ENCODE data around the gene SLC2A8. TPM values are rescaled to one million over a fixed set of nuclear protein-coding genes. Genes with fewer than 3 reads are reported as not detected.

SLC2A8 gene
- total RNA-seq, 1 experiment from 2014 or later: 16.8 TPM

DNA sequence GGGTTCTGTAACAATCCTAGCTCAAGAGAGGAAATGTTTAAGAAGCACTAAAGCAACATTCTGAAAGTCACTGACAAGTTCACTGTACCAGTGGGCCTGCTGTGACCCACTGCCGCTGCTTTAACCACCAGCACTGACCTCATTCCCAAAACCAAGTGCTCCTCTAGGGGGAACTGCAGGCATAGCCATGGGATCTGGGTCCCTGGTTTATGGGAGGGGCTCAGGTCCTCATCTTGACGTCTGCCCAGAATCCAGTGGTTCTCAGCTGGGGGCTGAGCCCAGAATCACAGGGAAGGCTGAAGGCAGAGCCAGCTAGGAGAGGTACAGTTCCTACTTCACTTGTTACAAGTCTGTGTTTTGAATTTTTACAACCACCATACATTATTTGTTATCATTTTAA is 36.1 kb upstream of the SLC2A8 start:
- Histone ChIP-seq H3K9me3 (ENCODE audit: control insufficient read depth in 1 of 2, insufficient read depth in 1 of 2, low read depth in 1 of 2, low read length in 2 of 2) (no peaks in the 10 kb centered on the region), H4K20me1 (ENCODE audit: insufficient read depth) (no peaks in the 10 kb centered on the region), H3K79me2 (ENCODE audit: insufficient read depth, low read length) (no peaks in the 10 kb centered on the region), H3K36me3 (ENCODE audit: control insufficient read depth in 1 of 2, insufficient read depth in 2 of 2, low read length in 2 of 2) (no peaks in the 10 kb centered on the region; a peak in 1 of 4 replicates), H3K9me2 (ENCODE audit: insufficient read depth) (no peaks in the 10 kb centered on the region), H3K4me3 (replicated peaks in 1 of 2; ENCODE audit: low read depth in 1 of 2, low read length in 2 of 2) (no peak overlapping the region), H3K27me3 (ENCODE audit: insufficient read depth, low read length) (no peaks in the 10 kb centered on the region), H3K27ac (ENCODE audit: low read depth, low read length) (no peak overlapping the region), H3K4me2 (ENCODE audit: low read length) (no peak overlapping the region), H3K4me1 (ENCODE audit: control insufficient read depth in 1 of 2, insufficient read depth in 2 of 2, low read length in 2 of 2) (no peaks in the 10 kb centered on the region), H2AFZ (ENCODE audit: low read depth, low read length, poor library complexity, severe bottlenecking) (no peak overlapping the region), H3K9ac (ENCODE audit: low read length) (no peak overlapping the region)
- ATAC-seq: peak; percentile 90
- intact Hi-C loops (cut with micrococcal nuclease): no loop called here
- TF ChIP-seq EZH2phosphoT487 (IDR thresholded peaks at IDR 0.05; ENCODE audit: borderline replicate concordance): no peak
- peak; percentile 73 for TF ChIP-seq RAD21 (IDR thresholded peaks at IDR 0.05; ENCODE audit: low read depth)
- TF ChIP-seq, protein P1, sequence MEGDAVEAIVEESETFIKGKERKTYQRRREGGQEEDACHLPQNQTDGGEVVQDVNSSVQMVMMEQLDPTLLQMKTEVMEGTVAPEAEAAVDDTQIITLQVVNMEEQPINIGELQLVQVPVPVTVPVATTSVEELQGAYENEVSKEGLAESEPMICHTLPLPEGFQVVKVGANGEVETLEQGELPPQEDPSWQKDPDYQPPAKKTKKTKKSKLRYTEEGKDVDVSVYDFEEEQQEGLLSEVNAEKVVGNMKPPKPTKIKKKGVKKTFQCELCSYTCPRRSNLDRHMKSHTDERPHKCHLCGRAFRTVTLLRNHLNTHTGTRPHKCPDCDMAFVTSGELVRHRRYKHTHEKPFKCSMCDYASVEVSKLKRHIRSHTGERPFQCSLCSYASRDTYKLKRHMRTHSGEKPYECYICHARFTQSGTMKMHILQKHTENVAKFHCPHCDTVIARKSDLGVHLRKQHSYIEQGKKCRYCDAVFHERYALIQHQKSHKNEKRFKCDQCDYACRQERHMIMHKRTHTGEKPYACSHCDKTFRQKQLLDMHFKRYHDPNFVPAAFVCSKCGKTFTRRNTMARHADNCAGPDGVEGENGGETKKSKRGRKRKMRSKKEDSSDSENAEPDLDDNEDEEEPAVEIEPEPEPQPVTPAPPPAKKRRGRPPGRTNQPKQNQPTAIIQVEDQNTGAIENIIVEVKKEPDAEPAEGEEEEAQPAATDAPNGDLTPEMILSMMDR (IDR thresholded peaks at IDR 0.05 in 2 of 3, conservative IDR thresholded peaks at IDR 0.05 in 1 of 3; ENCODE audit: borderline replicate concordance in 1 of 3, insufficient read depth in 1 of 3, low read depth in 2 of 3, low read length in 2 of 3): peak; percentile 19 to 39 (median 26); a peak in 3 of 6 replicates
- ChIA-PET RAD21 (ENCODE audit: low non-redundant PET in 1 of 2, low total read pairs in 2 of 2, uncharacterized antibody in 2 of 2, unreplicated experiment in 2 of 2) (interaction anchor here in 1 of 2 experiments (0.6 kb wide), 1 partner anchor 27 kb away, joined by 3 read pairs; no protein-coding TSS in a partner anchor), CTCF (no interaction called here), POLR2A (no interaction called here)
- BruUV-seq (replicated peaks): no TSS peak
- peak; percentile 21 for DNase-seq (ENCODE audit: low read depth, low spot score)

DNA sequence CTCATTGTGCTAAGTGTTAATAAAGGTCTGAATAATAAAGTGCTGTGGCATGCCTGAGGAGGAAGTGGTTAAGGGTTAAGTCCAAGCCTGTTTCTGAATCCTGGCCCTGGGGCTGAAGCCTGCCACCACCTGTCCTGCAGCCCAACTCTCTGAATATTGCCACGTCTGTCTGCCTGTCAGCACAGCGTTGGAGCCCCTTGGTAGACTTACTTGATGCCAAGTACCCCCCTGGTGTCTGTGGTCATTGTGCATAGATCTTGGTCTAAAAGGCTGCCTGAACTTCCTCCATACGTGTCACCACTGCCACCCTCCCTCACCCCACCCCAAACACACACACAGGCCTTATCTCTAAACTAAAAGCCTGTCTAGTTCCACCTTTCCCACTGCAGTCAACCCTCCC is 35.4 kb upstream of the SLC2A8 start:
- H3K4me2 ChIP-seq (ENCODE audit: low read length): no peak overlapping the region
- BruUV-seq (replicated peaks): no TSS peak
- no peak overlapping the region for H3K4me3 ChIP-seq (replicated peaks in 1 of 2; ENCODE audit: low read depth in 1 of 2, low read length in 2 of 2)
- ChIA-PET RAD21 (ENCODE audit: low non-redundant PET in 1 of 2, low total read pairs in 2 of 2, uncharacterized antibody in 2 of 2, unreplicated experiment in 2 of 2) (interaction anchor here in 1 of 2 experiments (0.6 kb wide), 1 partner anchor 26 kb away, joined by 3 read pairs; no protein-coding TSS in a partner anchor), CTCF (no interaction called here), POLR2A (no interaction called here)
- no peaks in the 10 kb centered on the region; a peak in 1 of 4 replicates for H3K36me3 ChIP-seq (ENCODE audit: control insufficient read depth in 1 of 2, insufficient read depth in 2 of 2, low read length in 2 of 2)
- no peak overlapping the region for H3K27ac ChIP-seq (ENCODE audit: low read depth, low read length)
- no peaks in the 10 kb centered on the region for H4K20me1 ChIP-seq (ENCODE audit: insufficient read depth)
- H3K4me1 ChIP-seq (ENCODE audit: control insufficient read depth in 1 of 2, insufficient read depth in 2 of 2, low read length in 2 of 2): no peaks in the 10 kb centered on the region
- H3K9me3 ChIP-seq (ENCODE audit: control insufficient read depth in 1 of 2, insufficient read depth in 1 of 2, low read depth in 1 of 2, low read length in 2 of 2): no peaks in the 10 kb centered on the region
- no peak overlapping the region for H2AFZ ChIP-seq (ENCODE audit: low read depth, low read length, poor library complexity, severe bottlenecking)
- DNase-seq (ENCODE audit: low read depth, low spot score): no peak
- no peaks in the 10 kb centered on the region for H3K79me2 ChIP-seq (ENCODE audit: insufficient read depth, low read length)
- H3K9ac ChIP-seq (ENCODE audit: low read length): no peak overlapping the region
- no peaks in the 10 kb centered on the region for H3K9me2 ChIP-seq (ENCODE audit: insufficient read depth)
- intact Hi-C loops (cut with micrococcal nuclease): no loop called here
- ATAC-seq: no peak
- H3K27me3 ChIP-seq (ENCODE audit: insufficient read depth, low read length): no peaks in the 10 kb centered on the region
- TF ChIP-seq POLR2A (IDR thresholded peaks at IDR 0.05; ENCODE audit: borderline replicate concordance, extremely low read depth, insufficient read depth, insufficient read length): no peak
- no peak for TF ChIP-seq EZH2 (IDR thresholded peaks at IDR 0.05)
- TF ChIP-seq SP1 (IDR thresholded peaks at IDR 0.05; ENCODE audit: low read depth): no peak
- TF ChIP-seq, protein P2, sequence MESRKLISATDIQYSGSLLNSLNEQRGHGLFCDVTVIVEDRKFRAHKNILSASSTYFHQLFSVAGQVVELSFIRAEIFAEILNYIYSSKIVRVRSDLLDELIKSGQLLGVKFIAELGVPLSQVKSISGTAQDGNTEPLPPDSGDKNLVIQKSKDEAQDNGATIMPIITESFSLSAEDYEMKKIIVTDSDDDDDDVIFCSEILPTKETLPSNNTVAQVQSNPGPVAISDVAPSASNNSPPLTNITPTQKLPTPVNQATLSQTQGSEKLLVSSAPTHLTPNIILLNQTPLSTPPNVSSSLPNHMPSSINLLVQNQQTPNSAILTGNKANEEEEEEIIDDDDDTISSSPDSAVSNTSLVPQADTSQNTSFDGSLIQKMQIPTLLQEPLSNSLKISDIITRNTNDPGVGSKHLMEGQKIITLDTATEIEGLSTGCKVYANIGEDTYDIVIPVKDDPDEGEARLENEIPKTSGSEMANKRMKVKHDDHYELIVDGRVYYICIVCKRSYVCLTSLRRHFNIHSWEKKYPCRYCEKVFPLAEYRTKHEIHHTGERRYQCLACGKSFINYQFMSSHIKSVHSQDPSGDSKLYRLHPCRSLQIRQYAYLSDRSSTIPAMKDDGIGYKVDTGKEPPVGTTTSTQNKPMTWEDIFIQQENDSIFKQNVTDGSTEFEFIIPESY (IDR thresholded peaks at IDR 0.05; ENCODE audit: extremely low read depth, insufficient replicate concordance, low read length): no peak
- TF ChIP-seq, protein P3, sequence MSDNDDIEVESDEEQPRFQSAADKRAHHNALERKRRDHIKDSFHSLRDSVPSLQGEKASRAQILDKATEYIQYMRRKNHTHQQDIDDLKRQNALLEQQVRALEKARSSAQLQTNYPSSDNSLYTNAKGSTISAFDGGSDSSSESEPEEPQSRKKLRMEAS (IDR thresholded peaks at IDR 0.05): no peak
- TF ChIP-seq FOSL1 (IDR thresholded peaks at IDR 0.05; ENCODE audit: low read depth): no peak
- TF ChIP-seq POLR2AphosphoS5 (IDR thresholded peaks at IDR 0.05; ENCODE audit: low read depth, low read length): no peak
- no peak for TF ChIP-seq ZNF274 (IDR thresholded peaks at IDR 0.05; ENCODE audit: low read depth, low read length)
- TF ChIP-seq ELF1 (IDR thresholded peaks at IDR 0.05; ENCODE audit: borderline replicate concordance, low read depth): no peak
- TF ChIP-seq CBX3 (IDR thresholded peaks at IDR 0.05; ENCODE audit: low read depth): no peak
- TF ChIP-seq, protein P4, sequence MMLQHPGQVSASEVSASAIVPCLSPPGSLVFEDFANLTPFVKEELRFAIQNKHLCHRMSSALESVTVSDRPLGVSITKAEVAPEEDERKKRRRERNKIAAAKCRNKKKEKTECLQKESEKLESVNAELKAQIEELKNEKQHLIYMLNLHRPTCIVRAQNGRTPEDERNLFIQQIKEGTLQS (IDR thresholded peaks at IDR 0.05): no peak
- TF ChIP-seq TCF7L2 (IDR thresholded peaks at IDR 0.05; ENCODE audit: borderline replicate concordance, extremely low read depth, insufficient read depth, insufficient read length): no peak
- TF ChIP-seq SIN3A (IDR thresholded peaks at IDR 0.05; ENCODE audit: low read depth): no peak
- no peak for TF ChIP-seq EZH2phosphoT487 (IDR thresholded peaks at IDR 0.05; ENCODE audit: borderline replicate concordance)
